ENCODE measurements around the gene PTPRD. TPM values are rescaled to one million over a fixed set of nuclear protein-coding genes. Genes with fewer than 3 reads are reported as not detected.

The PTPRD gene
- total and polyA plus RNA-seq, 2 of the 4 experiments (the other 2 are of a cell fraction): 0.07 to 0.18 TPM

DNA sequence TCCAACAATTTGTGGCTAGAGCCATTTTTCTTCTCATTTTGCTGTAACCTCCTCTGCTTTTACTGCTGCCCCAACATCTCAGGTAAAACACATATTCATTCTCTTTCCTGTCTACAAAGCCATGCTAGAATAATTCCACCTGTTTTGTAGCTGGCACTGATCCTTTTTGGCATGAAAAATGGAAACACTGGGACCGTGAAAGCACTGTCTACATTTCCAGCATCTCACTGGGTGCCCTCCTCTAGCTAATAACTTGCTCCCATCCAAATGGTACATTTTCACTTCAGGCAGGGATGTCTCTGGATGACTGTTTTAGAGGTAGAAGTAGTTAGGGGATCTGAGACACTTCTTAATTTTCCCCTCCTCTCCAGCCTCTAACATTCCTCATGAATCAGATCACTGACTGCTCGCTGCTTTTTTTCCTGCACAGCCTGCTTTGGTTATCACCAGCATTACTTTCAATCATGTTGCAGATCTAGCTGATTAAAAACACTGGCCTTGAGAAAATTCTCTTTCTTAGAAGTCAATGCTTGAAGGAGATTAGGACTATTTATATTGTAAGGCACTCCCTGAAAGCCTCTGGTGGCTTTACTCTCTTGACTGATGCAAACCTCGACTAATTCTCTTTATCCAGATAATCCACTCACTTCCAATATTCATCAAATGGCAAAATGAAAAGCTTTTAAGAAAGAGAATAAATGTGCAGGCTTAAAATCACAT, 1500.6 kb downstream of the PTPRD start:
- no peaks in the 10 kb centered on the region for H3K9me1 ChIP-seq (ENCODE audit: insufficient read depth, low read length)
- H3K56ac ChIP-seq (ENCODE audit: extremely low read depth, insufficient read depth, low read length): no peak overlapping the region
- H2BK120ac ChIP-seq (ENCODE audit: low read depth, low read length): no peak overlapping the region
- no peak overlapping the region for H2BK20ac ChIP-seq (ENCODE audit: low read depth, low read length)
- H3K4ac ChIP-seq (ENCODE audit: low read depth, low read length): no peak overlapping the region
- H2AFZ ChIP-seq (replicated peaks; ENCODE audit: low read length, poor library complexity): no peak overlapping the region
- H2BK5ac ChIP-seq (ENCODE audit: low read depth, low read length, poor library complexity, severe bottlenecking): no peak overlapping the region
- ATAC-seq (ENCODE audit: low read depth): no peak
- no peak overlapping the region for H4K91ac ChIP-seq (ENCODE audit: insufficient read depth, low read depth, low read length)
- H4K8ac ChIP-seq (ENCODE audit: low read depth in 2 of 2, low read length in 2 of 2): no peak overlapping the region
- peaks cover 2% of the 10 kb centered on the region for H3K9me3 ChIP-seq (ENCODE audit: control insufficient read depth, insufficient read depth, low read length)
- in situ Hi-C loops (cut with MboI; ENCODE audit: low sequenced_read_pairs): no loop called here
- H3K36me3 ChIP-seq (ENCODE audit: control insufficient read depth, insufficient read depth, low read length): no peaks in the 10 kb centered on the region
- no peak overlapping the region for H2BK15ac ChIP-seq (ENCODE audit: low read depth, low read length)
- no peak overlapping the region for H3K4me2 ChIP-seq (ENCODE audit: low read depth, low read length)
- no peaks in the 10 kb centered on the region for H3K4me1 ChIP-seq (ENCODE audit: control insufficient read depth, insufficient read depth, low read length)
- WGBS, 2 experiments (ENCODE audit: extremely low coverage in 2 of 2, insufficient read length in 1 of 2): no CpG with 5 or more reads among the region's 3 CpGs
- ChIA-PET POLR2A (ENCODE audit: unreplicated experiment) (no interaction called here), CTCF (no interaction called here)
- H4K5ac ChIP-seq (ENCODE audit: low read depth, low read length): no peak overlapping the region
- H3K4me3 ChIP-seq (ENCODE audit: insufficient read depth, low read depth, low read length): no peak overlapping the region
- no peaks in the 10 kb centered on the region for H3K79me1 ChIP-seq (ENCODE audit: low read depth in 1 of 2, low read length in 2 of 2)
- no peaks in the 10 kb centered on the region for H4K20me1 ChIP-seq (ENCODE audit: insufficient read depth, low read length)
- H2AK9ac ChIP-seq (replicated peaks; ENCODE audit: low read depth, low read length, poor library complexity): no peak overlapping the region
- H3K27ac ChIP-seq (ENCODE audit: insufficient read depth, low read length): no peak overlapping the region
- H3K27me3 ChIP-seq (ENCODE audit: control insufficient read depth, insufficient read depth, low read length): no peaks in the 10 kb centered on the region
- H3K23ac ChIP-seq (ENCODE audit: low read depth, low read length): no peak overlapping the region
- no peak overlapping the region for H3K14ac ChIP-seq (replicated peaks; ENCODE audit: low read depth, low read length)
- no peak overlapping the region for H3K18ac ChIP-seq (ENCODE audit: low read depth, low read length)
- dilution Hi-C loops (cut with HindIII; ENCODE audit: low sequenced_read_pairs, unreplicated experiment): no loop called here
- no peak overlapping the region for H2AK5ac ChIP-seq (ENCODE audit: low read depth, low read length)
- BruUV-seq (replicated peaks): no TSS peak
- no peak overlapping the region for H3K9ac ChIP-seq (ENCODE audit: low read depth, low read length)
- DNase-seq: no peak
- TF ChIP-seq, protein P1, sequence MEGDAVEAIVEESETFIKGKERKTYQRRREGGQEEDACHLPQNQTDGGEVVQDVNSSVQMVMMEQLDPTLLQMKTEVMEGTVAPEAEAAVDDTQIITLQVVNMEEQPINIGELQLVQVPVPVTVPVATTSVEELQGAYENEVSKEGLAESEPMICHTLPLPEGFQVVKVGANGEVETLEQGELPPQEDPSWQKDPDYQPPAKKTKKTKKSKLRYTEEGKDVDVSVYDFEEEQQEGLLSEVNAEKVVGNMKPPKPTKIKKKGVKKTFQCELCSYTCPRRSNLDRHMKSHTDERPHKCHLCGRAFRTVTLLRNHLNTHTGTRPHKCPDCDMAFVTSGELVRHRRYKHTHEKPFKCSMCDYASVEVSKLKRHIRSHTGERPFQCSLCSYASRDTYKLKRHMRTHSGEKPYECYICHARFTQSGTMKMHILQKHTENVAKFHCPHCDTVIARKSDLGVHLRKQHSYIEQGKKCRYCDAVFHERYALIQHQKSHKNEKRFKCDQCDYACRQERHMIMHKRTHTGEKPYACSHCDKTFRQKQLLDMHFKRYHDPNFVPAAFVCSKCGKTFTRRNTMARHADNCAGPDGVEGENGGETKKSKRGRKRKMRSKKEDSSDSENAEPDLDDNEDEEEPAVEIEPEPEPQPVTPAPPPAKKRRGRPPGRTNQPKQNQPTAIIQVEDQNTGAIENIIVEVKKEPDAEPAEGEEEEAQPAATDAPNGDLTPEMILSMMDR (conservative IDR thresholded peaks at IDR 0.05; ENCODE audit: low read depth, low read length): no peak
- no peak for TF ChIP-seq FOS (IDR thresholded peaks at IDR 0.05; ENCODE audit: low read depth, low read length)
- no peak for TF ChIP-seq MXI1 (IDR thresholded peaks at IDR 0.05; ENCODE audit: borderline replicate concordance, low read depth, low read length)
- no peak for TF ChIP-seq RFX5 (IDR thresholded peaks at IDR 0.05; ENCODE audit: low read depth, low read length)
- no peak for TF ChIP-seq CHD1 (IDR thresholded peaks at IDR 0.05; ENCODE audit: low read depth, low read length)
- TF ChIP-seq NFE2L2 (IDR thresholded peaks at IDR 0.05; ENCODE audit: low read depth, low read length): no peak
- no peak for TF ChIP-seq CEBPB (IDR thresholded peaks at IDR 0.05; ENCODE audit: low read depth, low read length)
- TF ChIP-seq POLR2A (IDR thresholded peaks at IDR 0.05; ENCODE audit: low read depth, low read length): no peak
- TF ChIP-seq MAZ (IDR thresholded peaks at IDR 0.05; ENCODE audit: borderline replicate concordance, low read depth, low read length): no peak
- TF ChIP-seq, protein P2, sequence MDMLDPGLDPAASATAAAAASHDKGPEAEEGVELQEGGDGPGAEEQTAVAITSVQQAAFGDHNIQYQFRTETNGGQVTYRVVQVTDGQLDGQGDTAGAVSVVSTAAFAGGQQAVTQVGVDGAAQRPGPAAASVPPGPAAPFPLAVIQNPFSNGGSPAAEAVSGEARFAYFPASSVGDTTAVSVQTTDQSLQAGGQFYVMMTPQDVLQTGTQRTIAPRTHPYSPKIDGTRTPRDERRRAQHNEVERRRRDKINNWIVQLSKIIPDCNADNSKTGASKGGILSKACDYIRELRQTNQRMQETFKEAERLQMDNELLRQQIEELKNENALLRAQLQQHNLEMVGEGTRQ (IDR thresholded peaks at IDR 0.05; ENCODE audit: low read depth, low read length): no peak
- intact Hi-C loops (cut with micrococcal nuclease): no loop called here
